Gastrocnemius medialis (tissue), 4 donors: ENCODE results near the gene PIGZ.

ENCODE experiments used
- POLR2A ChIP-seq, 2 donors: fragments of 450-650 bp; IDR thresholded peaks; one replicate each; pipeline ENCODE4 v1.6.1; 2017; ENCODE audit warnings: antibody characterized with exemption in 2 of 2, mild to moderate bottlenecking in 2 of 2, moderate library complexity in 2 of 2
- TF ChIP-seq, protein P1 (sequence below), 5 experiments: fragments of 450-650 bp in 3 of 5; fragments of 200-600 bp in 2 of 5; sonication (generic) in 2 of 5; IDR thresholded peaks in 4 of 5; conservative IDR thresholded peaks in 1 of 5; 1 replicate in 4 of 5; 2 replicates in 1 of 5; pipeline ENCODE4 v1.5.1; 2016 to 2019; ENCODE audit warnings: antibody characterized with exemption in 5 of 5, mild to moderate bottlenecking in 3 of 5, moderate library complexity in 3 of 5

- TF ChIP-seq POLR2A (IDR thresholded peaks at IDR 0.05): no peak
- TF ChIP-seq, protein P1, sequence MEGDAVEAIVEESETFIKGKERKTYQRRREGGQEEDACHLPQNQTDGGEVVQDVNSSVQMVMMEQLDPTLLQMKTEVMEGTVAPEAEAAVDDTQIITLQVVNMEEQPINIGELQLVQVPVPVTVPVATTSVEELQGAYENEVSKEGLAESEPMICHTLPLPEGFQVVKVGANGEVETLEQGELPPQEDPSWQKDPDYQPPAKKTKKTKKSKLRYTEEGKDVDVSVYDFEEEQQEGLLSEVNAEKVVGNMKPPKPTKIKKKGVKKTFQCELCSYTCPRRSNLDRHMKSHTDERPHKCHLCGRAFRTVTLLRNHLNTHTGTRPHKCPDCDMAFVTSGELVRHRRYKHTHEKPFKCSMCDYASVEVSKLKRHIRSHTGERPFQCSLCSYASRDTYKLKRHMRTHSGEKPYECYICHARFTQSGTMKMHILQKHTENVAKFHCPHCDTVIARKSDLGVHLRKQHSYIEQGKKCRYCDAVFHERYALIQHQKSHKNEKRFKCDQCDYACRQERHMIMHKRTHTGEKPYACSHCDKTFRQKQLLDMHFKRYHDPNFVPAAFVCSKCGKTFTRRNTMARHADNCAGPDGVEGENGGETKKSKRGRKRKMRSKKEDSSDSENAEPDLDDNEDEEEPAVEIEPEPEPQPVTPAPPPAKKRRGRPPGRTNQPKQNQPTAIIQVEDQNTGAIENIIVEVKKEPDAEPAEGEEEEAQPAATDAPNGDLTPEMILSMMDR (IDR thresholded peaks at IDR 0.05 in 4 of 5, conservative IDR thresholded peaks at IDR 0.05 in 1 of 5): no peak
Observed at GRCh38 chr3:197008436-197009209, 40.0 kb upstream of the PIGZ start.
